AG09309 (cell line): ENCODE data around the gene STPG3.

Source experiments
- DNase-seq: peaks from one replicate; pipeline ENCODE4 v3.0.0-alpha.2; 2010; ENCODE audit warnings: low read depth
- H3K4me3 ChIP-seq: 2 replicates; pipeline ENCODE4 v1.5.1; 2011; ENCODE audit warnings: mild to moderate bottlenecking, low read depth, low read length, moderate library complexity; ENCODE audit not compliant: control insufficient read depth
- CTCF ChIP-seq: IDR thresholded peaks from 2 replicates; pipeline ENCODE4 v1.5.1; 2011; ENCODE audit warnings: mild to moderate bottlenecking, low read depth, low read length, inconsistent platforms; ENCODE audit not compliant: insufficient read depth, control insufficient read depth; ENCODE audit errors: missing control alignments

The STPG3 gene

DNA sequence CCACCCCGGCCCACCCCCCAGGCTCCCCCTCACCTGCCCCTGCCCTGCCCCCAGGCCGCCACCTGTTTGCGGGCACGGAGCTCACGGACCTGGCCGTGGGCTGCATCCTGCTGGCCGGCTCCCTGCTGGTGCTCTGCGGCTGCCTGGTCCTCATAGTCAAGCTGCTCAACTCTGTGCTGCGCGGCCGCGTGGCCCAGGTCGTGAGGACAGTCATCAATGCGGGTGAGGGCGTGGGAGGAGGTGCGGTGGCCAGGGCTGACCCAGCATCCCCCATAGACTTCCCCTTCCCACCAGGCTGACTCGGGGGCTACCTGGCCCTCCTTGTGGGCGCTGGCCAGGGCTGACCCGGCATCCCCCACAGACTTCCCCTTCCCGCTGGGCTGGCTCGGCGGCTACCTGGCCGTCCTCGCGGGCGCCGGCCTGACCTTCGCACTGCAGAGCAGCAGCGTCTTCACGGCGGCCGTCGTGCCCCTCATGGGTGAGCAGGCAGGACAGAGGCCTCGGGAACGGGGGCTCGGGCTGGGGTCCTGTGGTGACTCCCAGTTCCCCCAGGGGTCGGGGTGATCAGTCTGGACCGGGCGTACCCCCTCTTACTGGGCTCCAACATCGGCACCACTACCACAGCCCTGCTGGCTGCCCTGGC is 16.9 kb upstream of the STPG3 start:
- DNase-seq: no peak
- TF ChIP-seq CTCF: no peak
- no peak overlapping the region for H3K4me3 ChIP-seq

DNA sequence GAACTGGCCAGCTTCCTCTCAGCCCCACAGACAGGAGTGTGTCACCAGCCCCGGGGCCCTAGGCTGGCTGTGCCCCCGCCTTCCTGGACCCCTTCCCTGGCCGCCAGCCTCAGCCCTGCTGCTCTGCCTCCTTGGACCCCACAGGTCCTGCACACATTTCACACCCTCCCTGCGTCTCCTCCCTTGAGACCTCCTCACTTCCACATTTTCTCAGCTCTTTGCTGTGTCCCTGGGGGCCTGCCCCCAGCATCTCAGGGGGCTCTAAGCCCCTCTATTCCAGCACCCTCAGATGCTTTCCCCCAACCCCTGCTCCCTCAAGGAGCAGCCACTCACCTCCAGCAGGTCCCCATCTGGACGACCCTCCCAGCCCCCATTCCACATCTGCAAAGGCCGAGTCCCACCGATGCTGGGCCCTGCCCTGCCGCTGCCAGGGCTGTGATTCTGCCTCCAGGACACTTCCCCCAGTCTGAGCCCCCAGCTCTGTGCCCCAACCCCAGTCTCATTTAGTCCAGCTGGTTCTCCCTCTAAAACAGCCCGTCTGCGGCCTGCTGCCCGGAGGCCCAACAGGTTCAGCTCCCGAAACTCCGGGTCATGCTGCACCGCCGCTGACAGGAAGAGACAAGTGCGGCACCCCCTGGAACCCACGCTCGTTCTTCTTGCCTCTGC is 16.2 kb upstream of the STPG3 start:
- no peak for DNase-seq
- no peak for TF ChIP-seq CTCF
- no peak overlapping the region for H3K4me3 ChIP-seq

DNA sequence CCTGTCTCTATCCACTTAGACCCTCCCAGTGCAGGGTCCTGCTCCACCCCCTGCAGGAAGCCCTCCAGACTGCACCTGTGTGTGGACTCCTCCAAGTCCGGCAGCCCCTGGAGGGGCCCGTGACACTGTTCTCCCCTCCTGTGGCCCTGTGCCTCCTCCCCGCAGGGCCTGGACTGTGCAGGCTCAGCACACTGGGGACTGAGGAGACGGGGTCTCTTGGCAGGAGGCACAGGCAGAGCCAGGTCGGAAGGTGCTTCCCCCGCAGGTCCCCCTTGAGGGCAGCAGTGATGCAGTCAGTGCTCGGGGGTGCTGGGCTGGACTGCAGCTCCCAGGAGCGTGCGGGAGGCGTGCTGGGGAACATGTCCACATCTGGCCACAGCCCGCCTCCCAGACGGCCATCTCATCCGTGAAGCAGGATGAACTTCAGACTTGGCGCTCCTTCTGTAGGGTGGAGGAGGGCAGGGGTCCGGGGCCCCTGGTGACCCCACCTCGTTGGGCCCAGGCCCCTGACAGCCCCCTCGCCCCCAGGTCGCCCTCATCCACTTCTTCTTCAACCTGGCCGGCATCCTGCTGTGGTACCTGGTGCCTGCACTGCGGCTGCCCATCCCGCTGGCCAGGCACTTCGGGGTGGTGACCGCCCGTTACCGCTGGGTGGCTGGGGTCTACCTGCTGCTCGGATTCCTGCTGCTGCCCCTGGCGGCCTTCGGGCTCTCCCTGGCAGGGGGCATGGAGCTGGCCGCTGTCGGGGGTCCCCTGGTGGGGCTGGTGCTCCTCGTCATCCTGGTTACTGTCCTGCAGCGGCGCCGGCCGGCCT is 15.5 kb upstream of the STPG3 start:
- no peak for DNase-seq
- TF ChIP-seq CTCF: peak; percentile 4
- H3K4me3 ChIP-seq: no peak overlapping the region

GRCh38 chr9:137236238-137236935 is 14.7 kb upstream of the STPG3 start:
- TF ChIP-seq CTCF: peak; percentile 99
- DNase-seq: no peak
- no peak overlapping the region for H3K4me3 ChIP-seq

DNA sequence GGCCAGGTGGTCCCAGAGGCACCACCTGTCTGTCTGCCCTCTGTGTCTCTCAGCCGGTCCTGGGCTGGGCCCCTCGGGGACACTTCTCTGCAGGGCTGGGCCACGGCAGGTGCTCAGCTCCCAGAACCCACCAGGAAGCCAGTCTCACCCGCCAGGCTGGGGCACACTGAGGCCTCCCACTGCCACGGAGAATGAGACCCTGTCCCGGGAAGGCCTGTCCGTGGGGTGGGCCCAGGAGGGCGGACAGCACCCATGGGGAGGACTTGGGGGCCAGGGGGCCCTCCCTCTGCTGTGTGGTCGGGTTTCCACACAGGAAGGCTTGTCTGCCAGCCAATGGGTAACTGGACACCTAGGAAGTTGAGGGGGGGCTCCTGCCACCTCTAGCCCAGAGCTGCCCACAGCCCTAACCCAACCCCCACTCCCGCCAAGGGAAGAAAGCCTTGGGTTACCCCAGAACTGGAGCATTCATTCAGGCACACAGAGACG is 14.1 kb upstream of the STPG3 start:
- no peak overlapping the region for H3K4me3 ChIP-seq
- no peak for DNase-seq
- TF ChIP-seq CTCF: no peak
